Fibroblast of skin of right quadriceps (primary cell): ENCODE data around the gene NEK1.

ENCODE experiments used
- DNase-seq: peaks from one replicate; pipeline ENCODE4 v3.0.0-alpha.2; 2013

NEK1 gene

DNA sequence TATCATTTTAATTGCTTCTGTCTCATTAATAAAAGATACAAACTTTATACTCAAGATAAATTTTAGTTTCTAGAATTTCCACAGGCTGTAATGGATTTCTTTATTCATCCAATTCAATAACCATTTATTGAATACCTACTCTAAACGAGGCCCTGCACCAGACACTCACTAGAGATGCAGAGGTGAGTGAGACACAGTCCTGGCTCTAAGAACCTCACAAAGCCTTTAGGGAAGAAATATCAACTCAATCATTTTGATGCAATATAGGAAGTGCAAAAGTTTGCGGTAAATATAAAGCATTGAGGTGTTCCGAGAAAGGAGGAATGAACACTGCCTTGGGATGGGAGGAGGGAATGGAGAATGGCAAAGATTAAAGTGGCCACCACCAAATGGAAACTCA is 260.0 kb downstream of the NEK1 start:
- no peak for DNase-seq

DNA sequence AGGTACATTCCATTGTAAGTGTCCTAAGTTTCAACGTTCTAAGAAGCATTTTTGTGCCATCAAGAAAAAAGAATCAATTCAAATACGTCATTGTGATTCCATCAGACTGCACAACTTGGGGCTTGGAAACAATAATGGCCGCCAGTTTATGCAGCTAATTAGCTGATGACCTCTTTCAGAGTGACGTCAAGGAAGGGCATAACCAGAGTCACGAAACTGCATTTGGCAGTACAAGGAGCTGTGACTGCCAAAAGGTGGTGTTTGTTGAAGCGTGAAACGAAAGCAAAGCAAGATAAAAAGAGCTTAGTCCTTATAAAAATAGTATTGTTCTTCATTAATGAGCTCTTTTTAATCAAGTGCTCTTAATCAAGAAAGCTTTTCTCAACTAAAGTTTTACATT is 260.5 kb downstream of the NEK1 start:
- no peak for DNase-seq

DNA sequence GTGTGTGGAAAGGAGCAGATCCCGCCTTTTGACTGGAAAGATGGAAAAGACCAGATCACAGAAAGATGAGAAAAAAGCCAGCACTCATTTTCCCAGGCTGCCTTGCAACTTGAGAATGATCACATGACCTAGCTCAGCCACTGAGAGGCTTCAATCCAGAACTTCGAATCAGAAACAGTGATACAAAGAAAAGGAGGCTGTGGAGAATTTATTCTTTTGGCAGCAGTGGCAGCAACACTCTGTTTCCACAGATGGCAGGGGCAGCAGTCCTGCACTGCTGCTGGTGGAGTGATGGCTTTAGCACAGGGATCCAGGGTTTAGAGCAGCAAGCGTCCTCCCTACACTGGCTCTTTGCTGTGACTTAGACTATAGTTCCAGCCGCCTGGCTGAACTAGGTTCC is 263.8 kb downstream of the NEK1 start:
- DNase-seq, result no peak

DNA sequence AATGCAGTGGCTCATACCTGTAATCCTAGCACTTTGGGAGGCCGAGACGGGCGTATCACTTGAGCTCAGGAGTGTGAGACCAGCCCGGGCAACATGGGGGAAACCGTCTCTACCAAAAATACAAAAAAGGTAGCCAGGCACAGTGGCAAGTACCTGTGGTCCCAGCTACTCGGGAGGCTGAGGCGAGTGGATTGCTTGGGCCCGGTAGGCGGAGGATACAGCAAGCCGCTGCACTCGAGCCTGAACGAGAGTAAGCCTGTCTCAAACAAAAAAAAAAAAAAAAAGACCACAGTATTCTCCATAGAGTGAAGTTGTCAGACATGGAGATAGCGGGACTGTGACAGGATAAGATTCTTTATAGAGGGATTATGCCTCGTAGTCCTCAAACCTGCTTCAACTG is 265.5 kb downstream of the NEK1 start:
- no peak for DNase-seq

DNA sequence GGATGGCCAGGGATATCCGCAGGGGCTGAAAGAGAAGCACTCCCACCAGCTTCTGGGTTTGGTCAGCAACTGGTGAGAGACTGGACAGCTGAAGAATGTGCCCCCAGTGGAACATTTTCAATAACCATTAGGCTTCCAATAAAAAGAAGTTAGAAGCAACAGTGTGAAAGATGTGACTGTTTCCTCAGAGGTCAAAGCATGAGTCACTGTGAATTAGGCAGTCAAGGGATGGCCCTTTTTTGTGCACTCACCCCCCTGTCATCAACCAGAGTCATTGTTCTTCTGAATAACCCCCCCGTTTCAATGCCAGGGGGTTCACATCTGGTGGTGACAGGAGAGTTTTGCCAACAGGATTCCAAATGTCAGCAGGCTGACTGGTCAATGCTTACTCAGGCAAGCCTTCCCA is 267.1 kb downstream of the NEK1 start:
- DNase-seq, result peak; percentile 75
